Activated T-cell treated with anti-CD3 and anti-CD28 coated beads, Interleukin-2, amount 50 U/mL, for 48 hours (primary cell): Measurements from ENCODE around the gene PEX14.
"Not testable (repeated sequence)": the region's sequence is repeated elsewhere in the genome, so short reads cannot be mapped to it uniquely, and the experiment has no call there.

ENCODE experiments used
- DNase-seq, 2 experiments: peaks; one replicate each; pipeline ENCODE4 v3.0.0-alpha.2; 2020

The PEX14 gene

DNA sequence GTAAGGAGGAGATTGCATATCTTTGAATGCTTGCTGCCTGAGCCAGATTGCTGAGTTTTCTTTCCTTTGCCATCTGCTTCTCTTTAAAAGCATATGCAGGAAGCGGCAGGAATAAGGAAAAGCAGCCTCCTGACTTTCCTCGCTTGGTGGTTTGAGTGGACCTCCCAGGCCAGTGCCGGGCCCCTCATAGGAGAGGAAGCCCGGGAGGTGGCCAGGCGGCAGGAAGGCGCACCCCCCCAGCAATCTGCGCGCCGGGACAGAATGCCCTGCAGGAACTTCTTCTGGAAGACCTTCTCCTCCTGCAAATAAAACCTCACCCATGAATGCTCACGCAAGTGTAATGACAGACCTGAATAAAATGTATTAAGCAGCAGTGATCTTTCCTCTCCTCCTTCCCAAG is 23.5 kb upstream of the PEX14 start:
- DNase-seq = no peak

DNA sequence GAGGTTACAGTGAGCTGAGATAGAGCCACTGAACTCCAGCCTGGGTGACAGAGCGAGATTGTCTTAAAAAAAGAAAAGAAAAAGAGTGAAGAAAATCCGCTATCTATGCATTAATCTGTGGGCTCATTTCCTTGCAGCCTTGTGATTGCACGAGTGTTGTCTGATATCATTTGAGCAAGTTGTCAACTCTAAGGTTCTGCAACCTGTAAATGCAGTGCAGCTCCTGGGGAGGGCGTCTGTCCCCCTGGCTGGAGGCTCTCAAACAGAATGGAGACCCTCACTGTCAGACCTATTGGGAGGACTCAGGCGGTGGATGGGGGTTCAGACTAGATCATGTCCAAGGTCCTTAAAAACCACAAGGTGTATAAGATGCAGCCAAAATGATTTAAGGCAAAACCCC is 18.7 kb upstream of the PEX14 start:
- DNase-seq = no peak

DNA sequence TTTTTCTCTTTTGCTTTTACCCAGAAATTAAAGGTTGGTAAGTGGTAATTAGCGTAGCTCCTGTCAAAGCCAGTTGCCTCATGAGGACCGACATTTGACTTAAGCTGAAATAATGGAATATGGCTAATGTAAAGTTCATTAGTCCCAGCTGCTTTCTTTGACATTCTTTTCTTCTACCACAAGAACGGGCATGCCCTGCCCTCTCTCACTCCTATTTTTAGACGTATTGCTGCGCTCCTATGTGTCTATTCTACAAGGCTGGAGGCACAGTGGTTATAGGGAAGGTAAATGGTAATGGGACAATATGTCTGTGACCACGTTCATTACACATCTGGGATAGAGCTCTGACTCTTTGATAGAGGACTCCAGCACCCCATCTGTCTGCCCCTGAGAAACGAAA is 18.1 kb upstream of the PEX14 start:
- DNase-seq = no peak

DNA sequence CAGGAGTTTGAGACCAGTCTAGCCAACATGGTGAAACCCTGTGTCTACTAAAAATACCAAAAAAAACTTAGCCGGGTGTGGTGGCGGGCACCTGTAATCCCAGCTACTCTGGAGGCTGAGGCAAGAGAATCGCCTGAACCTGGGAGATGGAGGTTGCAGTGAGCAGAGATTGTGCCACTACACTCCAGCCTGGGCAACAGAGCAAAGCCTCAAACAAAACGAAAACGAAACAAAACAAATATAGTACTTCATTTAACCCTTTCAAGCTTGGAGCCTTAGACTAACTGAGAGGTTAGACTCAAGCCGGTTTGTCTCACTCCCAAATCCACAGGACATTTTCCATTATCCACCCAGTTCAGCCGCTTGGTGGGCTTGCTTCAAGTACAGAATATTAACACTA is 17.3 kb upstream of the PEX14 start:
- not testable (repeated sequence) for DNase-seq

DNA sequence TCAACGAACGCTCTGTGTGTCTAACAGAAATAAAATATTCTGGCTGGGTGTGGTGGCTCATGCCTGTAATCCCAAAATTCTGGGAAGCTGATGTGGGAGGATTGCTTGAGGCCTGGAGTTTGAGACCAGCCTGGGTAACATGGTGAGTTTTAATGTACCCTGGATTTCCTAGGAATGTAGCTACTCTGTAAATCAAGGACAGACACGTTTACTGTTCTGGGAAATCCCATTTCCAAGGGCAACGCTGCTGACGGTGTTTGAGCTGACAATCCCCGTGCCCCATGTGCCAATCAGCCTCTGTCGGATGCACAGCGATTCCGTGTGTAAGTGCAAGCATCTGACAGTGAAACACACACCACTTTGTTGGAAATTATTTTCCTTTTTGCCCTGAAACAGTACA is 16.9 kb upstream of the PEX14 start:
- no peak for DNase-seq

- DNase-seq = no peak
Measured at GRCh38 chr1:10459184-10459583, 15.6 kb upstream of the PEX14 start.

GRCh38 chr1:10467078-10467477 is 7.7 kb upstream of the PEX14 start:
- DNase-seq = no peak

GRCh38 chr1:10470043-10470442 is 4.7 kb upstream of the PEX14 start:
- no peak for DNase-seq

- no peak for DNase-seq
Measured at GRCh38 chr1:10471411-10472219, 3.1 kb upstream of the PEX14 start.

DNA sequence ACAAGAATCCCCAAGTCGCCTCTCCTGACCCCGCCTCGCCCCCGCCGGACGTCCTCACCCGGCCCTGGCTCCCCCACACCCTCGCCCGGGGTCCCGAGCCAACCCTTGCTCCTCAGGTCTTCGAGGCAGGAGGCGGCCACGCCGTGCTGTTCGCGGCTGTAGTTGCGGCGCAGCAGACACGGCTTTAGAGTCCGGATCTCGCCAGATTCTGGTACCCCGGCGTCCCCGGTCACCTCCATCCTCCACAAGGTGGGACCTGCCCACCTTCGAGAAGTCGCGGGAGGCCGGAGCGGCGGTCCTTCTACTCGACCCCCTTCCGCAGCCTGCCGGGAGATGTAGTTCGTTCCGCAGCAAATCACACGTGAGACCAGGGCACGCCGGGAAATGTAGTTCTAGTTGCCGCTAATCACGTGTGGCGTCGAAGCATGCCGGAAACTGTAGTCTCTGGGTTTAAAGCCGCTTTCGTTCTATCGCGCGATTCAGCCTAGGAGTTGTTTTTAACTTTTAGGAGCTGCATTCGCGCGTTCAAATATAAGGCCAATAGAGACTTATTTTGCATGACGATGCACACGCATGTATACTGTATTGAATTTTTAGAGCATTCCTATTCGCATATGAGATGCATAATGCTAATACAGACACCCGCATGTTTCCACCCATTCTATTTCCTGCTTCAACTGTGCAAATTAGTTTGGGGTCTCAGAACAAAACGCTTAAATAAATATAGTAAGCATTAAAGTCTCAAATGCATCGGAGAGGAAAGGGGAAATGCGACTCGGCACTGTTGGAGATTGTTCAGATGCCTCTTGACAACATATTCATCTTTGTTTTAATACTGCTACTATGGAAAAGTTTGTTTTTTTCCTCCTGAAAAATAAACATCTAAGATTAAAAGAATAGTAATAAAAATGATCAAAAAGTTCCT is 2.3 kb upstream of the PEX14 start, which contains the start of gene DFFA:
Gene DFFA (minus strand): TSS at position 310 of the 925 bp plus-strand sequence. CDS start 71 bp downstream, at position 239.
- DNase-seq = peak; percentile 93 to 94

- no peak for DNase-seq
Measured at GRCh38 chr1:10473145-10473765, 1.5 kb upstream of the PEX14 start.

GRCh38 chr1:10474309-10474612 is 489 bp upstream of the PEX14 start:
- not testable (repeated sequence) for DNase-seq

GRCh38 chr1:10475510-10475909 is 760 bp downstream of the PEX14 start:
- DNase-seq = no peak

DNA sequence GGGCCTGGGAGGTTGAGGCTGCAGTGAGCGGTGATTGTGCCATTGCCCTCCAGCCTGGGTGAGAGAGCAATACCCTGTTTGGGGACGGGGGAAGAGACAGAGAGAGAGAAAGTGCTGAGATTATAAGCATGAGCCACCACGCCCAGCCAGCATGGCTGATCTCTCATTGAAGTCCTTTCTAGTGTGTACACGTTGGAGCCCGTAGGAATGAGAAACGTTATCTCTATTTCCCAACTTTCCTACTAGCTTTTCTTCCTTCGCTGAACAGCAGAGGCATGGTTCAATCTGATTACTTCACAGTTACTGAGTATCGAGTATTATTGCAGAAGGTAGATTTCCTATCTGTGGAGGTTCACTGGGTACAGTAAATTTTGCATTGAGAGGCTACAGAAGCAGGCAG is 4.5 kb downstream of the PEX14 start:
- DNase-seq = no peak

GRCh38 chr1:10480614-10481013 is 5.9 kb downstream of the PEX14 start:
- DNase-seq = no peak

GRCh38 chr1:10484521-10484920 is 9.8 kb downstream of the PEX14 start:
- DNase-seq = no peak

GRCh38 chr1:10489291-10490055 is 14.7 kb downstream of the PEX14 start:
- no peak for DNase-seq

- DNase-seq = no peak
Measured at GRCh38 chr1:10490286-10490970, 15.7 kb downstream of the PEX14 start.

DNA sequence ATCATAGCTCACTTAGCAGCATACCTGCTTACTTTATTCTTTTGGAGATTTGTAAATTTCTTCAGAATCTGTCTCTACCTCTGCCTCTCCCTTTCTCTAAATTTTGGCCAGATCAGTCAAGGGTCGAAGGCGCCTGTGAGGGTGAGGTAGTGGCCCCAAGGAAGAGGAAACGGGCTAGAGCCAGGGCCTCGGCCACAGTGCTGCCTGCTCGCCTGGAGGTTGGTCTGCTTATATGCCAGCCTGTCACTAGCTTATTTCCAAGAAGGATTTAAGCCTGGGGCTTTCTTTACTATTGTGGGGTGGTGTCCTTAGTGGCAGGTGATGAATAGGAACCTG is 19.6 kb downstream of the PEX14 start:
- no peak for DNase-seq

DNA sequence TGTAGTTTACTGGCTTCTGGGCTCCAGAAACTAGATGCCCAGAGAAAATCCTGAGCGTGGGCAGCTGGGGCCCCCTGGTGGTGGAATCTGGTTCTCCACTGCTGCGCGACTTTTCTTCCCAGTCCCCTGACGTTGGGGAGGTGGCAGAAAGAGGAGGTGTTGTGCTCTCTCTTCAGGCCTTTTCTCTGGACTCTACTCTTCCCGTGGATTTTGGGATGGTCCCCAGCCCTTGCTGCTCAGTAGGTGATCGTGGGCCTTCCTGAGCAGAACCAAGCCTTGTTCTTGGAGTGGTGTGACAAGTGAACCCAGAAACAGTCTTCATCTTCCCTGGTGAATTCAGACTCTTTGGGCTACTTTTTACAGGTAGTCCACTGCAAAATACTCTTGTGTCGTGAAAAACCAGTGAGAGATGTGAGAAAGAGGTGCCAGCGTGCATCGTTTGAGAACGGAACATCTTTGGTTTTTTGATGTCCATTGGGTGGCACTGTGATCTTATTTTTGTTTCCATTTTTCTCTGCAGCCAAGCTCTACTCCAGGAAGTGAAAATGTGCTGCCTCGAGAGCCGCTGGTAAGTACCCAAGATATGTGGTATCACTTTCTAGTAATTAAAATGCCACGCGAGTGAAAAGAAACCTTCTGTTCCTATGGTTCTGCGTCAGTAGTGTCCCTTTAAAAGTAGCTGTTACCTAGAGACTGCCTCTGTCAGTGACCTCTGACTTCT is 20.2 kb downstream of the PEX14 start:
- peak; percentile 91 to 92 for DNase-seq

- peak in 1 of 2 experiments; percentile 33 for DNase-seq
Measured at GRCh38 chr1:10495475-10495817, 20.7 kb downstream of the PEX14 start.

GRCh38 chr1:10495952-10496351 is 21.2 kb downstream of the PEX14 start:
- peak in 1 of 2 experiments; percentile 39 for DNase-seq
